Measurements from ENCODE around the gene AOAH. TPM values are rescaled to one million over a fixed set of nuclear protein-coding genes. Genes with fewer than 3 reads are reported as not detected.
"Not testable (repeated sequence)": the region's sequence is repeated elsewhere in the genome, so short reads cannot be mapped to it uniquely, and the experiment has no call there.

AOAH gene
- polyA plus RNA-seq, 3 donors = 2.5 to 3.3 (median 3.1) TPM

GRCh38 chr7:36472141-36472729 lies 252.1 kb downstream of the AOAH start:
- DNase-seq (ENCODE audit: extremely low read depth in 1 of 11, low read depth in 9 of 11, low spot score in 4 of 11) = no peak

DNA sequence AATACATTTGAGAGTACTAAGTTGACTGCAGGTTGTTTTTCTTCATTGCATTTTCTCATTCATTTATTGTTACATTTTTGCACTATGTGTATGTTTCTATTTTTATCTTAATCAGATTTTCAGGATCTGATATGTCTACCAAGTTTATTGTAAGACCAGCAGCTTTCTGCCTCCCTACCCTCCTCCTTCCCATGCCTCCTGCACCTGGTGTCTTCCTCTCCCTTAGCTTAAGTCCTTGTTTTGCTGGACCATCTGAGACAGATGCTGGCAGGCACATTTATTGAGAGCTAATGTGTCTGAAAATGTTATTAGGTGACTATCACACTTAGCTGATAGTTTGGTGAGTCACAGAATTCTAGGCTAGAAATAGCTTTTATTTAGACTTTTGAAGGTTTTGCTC lies 255.1 kb downstream of the AOAH start:
- DNase-seq (ENCODE audit: extremely low read depth in 1 of 11, low read depth in 9 of 11, low spot score in 4 of 11) = no peak

GRCh38 chr7:36468370-36469101 lies 255.8 kb downstream of the AOAH start:
- no peak for DNase-seq (ENCODE audit: extremely low read depth in 1 of 11, low read depth in 9 of 11, low spot score in 4 of 11)

DNA sequence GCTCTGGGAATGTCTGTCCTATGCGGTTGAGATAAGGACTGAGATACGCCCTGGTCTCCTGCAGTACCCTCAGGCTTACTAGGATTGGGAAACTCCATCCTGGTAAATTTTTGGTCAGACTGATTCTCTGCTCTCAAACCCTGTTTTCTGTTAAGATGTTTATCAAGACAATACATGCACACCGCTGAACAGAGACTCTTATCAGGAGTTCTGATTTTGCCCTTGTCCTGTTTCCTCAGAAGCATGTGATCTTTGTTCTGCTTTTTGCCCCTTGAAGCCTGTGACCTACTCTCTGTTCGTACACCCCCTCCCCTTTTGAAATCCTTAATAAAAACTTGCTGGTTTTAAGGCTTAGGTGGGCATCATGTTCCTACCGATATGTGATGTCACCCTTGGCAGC lies 258.3 kb downstream of the AOAH start:
- DNase-seq (ENCODE audit: extremely low read depth in 1 of 11, low read depth in 9 of 11, low spot score in 4 of 11) = not testable (repeated sequence)

- DNase-seq (ENCODE audit: extremely low read depth in 1 of 11, low read depth in 9 of 11, low spot score in 4 of 11) = no peak
Observed at GRCh38 chr7:36464271-36464670, 260.0 kb downstream of the AOAH start.
